IMR-90 (cell line): ENCODE results near the gene DNAH8. TPM values are rescaled to one million over a fixed set of nuclear protein-coding genes. Genes with fewer than 3 reads are reported as not detected.
"Not testable (repeated sequence)": the region's sequence is repeated elsewhere in the genome, so short reads cannot be mapped to it uniquely, and the experiment has no call there.

Source experiments
- ATAC-seq: fragments of 200-7000 bp; cut with Tn5 transposase; 2 replicates; pipeline ENCODE4 v1.9.1; 2020; ENCODE audit warnings: low read depth, mild to moderate bottlenecking, moderate library complexity
- BruUV-seq: library from RNA; stranded (reverse); fragments of 400-500 nt; replicated peaks from 2 replicates; lab custom pipeline; 2021; lab: Mats Ljungman, UMichigan
- CTCF ChIA-PET: fragments of 300-600 bp; formaldehyde crosslinking; extraction: SDS; loops from one replicate; lab custom pipeline; 2021; ENCODE audit warnings: antibody characterized with exemption; lab: Yijun Ruan, JAX
- POLR2A ChIA-PET: fragments of 300-600 bp; sonication (Branson Sonifier 250); formaldehyde crosslinking; loops from one replicate; lab custom pipeline; 2022; ENCODE audit warnings: antibody characterized with exemption; ENCODE audit not compliant: unreplicated experiment; lab: Charles Lee
- DNase-seq: peaks from one replicate; pipeline ENCODE4 v3.0.0; 2013
- H2AFZ ChIP-seq: replicated peaks from 2 replicates; pipeline ENCODE3; 2013; ENCODE audit warnings: low read length, mild to moderate bottlenecking; ENCODE audit not compliant: poor library complexity
- H2AK5ac ChIP-seq: 2 replicates; pipeline ENCODE4 v1.6.1; 2013; ENCODE audit warnings: low read depth, low read length, inconsistent platforms
- H2AK9ac ChIP-seq: replicated peaks from 2 replicates; pipeline ENCODE3; 2013; ENCODE audit warnings: mild to moderate bottlenecking, low read depth, low read length, moderate library complexity; ENCODE audit not compliant: poor library complexity
- H2BK120ac ChIP-seq: 2 replicates; pipeline ENCODE4 v1.6.1; 2013; ENCODE audit warnings: low read depth, low read length, inconsistent platforms
- H2BK15ac ChIP-seq: 3 replicates; pipeline ENCODE4 v1.6.1; 2013; ENCODE audit warnings: low read depth, low read length, inconsistent platforms
- H2BK20ac ChIP-seq: 2 replicates; pipeline ENCODE4 v1.6.1; 2013; ENCODE audit warnings: low read depth, mild to moderate bottlenecking, inconsistent platforms, low read length, moderate library complexity
- H2BK5ac ChIP-seq: 2 replicates; pipeline ENCODE4 v1.6.1; 2013; ENCODE audit warnings: mild to moderate bottlenecking, low read depth, low read length, inconsistent platforms; ENCODE audit not compliant: poor library complexity, severe bottlenecking
- H3K14ac ChIP-seq: replicated peaks from 2 replicates; pipeline ENCODE4 v1.6.1; 2013; ENCODE audit warnings: low read depth, low read length, inconsistent platforms
- H3K18ac ChIP-seq: 2 replicates; pipeline ENCODE4 v1.6.1; 2013; ENCODE audit warnings: low read depth, low read length, control low read depth
- H3K23ac ChIP-seq: 2 replicates; pipeline ENCODE4 v1.6.1; 2013; ENCODE audit warnings: low read depth, low read length, inconsistent platforms
- H3K27ac ChIP-seq: 2 replicates; pipeline ENCODE4 v1.5.1; 2013; ENCODE audit warnings: mild to moderate bottlenecking, control low read depth, low read length; ENCODE audit not compliant: insufficient read depth
- H3K27me3 ChIP-seq: 2 replicates; pipeline ENCODE4 v1.6.1; 2013; ENCODE audit warnings: low read length; ENCODE audit not compliant: control insufficient read depth, insufficient read depth
- H3K36me3 ChIP-seq: 2 replicates; pipeline ENCODE4 v1.6.1; 2013; ENCODE audit warnings: low read length, mixed read lengths; ENCODE audit not compliant: control insufficient read depth, insufficient read depth
- H3K4ac ChIP-seq: 2 replicates; pipeline ENCODE4 v1.6.1; 2013; ENCODE audit warnings: low read depth, low read length, inconsistent platforms
- H3K4me1 ChIP-seq: 2 replicates; pipeline ENCODE4 v1.6.1; 2013; ENCODE audit warnings: low read length, mixed read lengths; ENCODE audit not compliant: control insufficient read depth, insufficient read depth
- H3K4me2 ChIP-seq: 2 replicates; pipeline ENCODE4 v1.6.1; 2013; ENCODE audit warnings: low read depth, mild to moderate bottlenecking, control low read depth, low read length, moderate library complexity
- H3K4me3 ChIP-seq: 2 replicates; pipeline ENCODE4 v1.5.1; 2013; ENCODE audit warnings: low read depth, mild to moderate bottlenecking, control low read depth, low read length, moderate library complexity; ENCODE audit not compliant: insufficient read depth
- H3K56ac ChIP-seq: 2 replicates; pipeline ENCODE4 v1.6.1; 2013; ENCODE audit warnings: low read length, inconsistent platforms; ENCODE audit not compliant: insufficient read depth; ENCODE audit errors: extremely low read depth
- H3K79me1 ChIP-seq, 2 experiments: 2 replicates each; pipeline ENCODE4 v1.6.1; 2013; ENCODE audit warnings: low read length in 2 of 2, inconsistent platforms in 1 of 2, low read depth in 1 of 2
- H3K9ac ChIP-seq: 2 replicates; pipeline ENCODE4 v1.6.1; 2013; ENCODE audit warnings: low read depth, low read length, control low read depth
- H3K9me1 ChIP-seq: 2 replicates; pipeline ENCODE4 v1.6.1; 2013; ENCODE audit warnings: low read length, inconsistent platforms; ENCODE audit not compliant: insufficient read depth
- H3K9me3 ChIP-seq: 2 replicates; pipeline ENCODE4 v1.6.1; 2013; ENCODE audit warnings: low read length; ENCODE audit not compliant: control insufficient read depth, insufficient read depth
- H4K20me1 ChIP-seq: 2 replicates; pipeline ENCODE4 v1.6.1; 2013; ENCODE audit warnings: low read length, inconsistent platforms; ENCODE audit not compliant: insufficient read depth
- H4K5ac ChIP-seq: 2 replicates; pipeline ENCODE4 v1.6.1; 2013; ENCODE audit warnings: mild to moderate bottlenecking, low read depth, low read length, control low read depth
- H4K8ac ChIP-seq, 2 experiments: 2 replicates each; pipeline ENCODE4 v1.6.1; 2013; ENCODE audit warnings: low read depth in 2 of 2, low read length in 2 of 2, control low read depth in 1 of 2, inconsistent platforms in 1 of 2
- H4K91ac ChIP-seq: 2 replicates; pipeline ENCODE4 v1.6.1; 2013; ENCODE audit warnings: low read depth, low read length, inconsistent platforms; ENCODE audit not compliant: insufficient read depth
- BHLHE40 ChIP-seq: fragments of 150-350 bp; IDR thresholded peaks from 2 replicates; pipeline ENCODE4 v1.6.1; 2016; ENCODE audit warnings: mild to moderate bottlenecking, low read depth, low read length
- CEBPB ChIP-seq: IDR thresholded peaks from 2 replicates; pipeline ENCODE4 v1.6.1; 2012; ENCODE audit warnings: low read depth, low read length, improper control_type of control experiment
- MAFK ChIP-seq: IDR thresholded peaks from 2 replicates; pipeline ENCODE4 v1.6.1; 2012; ENCODE audit warnings: low read depth, low read length, improper control_type of control experiment
- POLR2A ChIP-seq: IDR thresholded peaks from 2 replicates; pipeline ENCODE4 v1.6.1; 2012; ENCODE audit warnings: mild to moderate bottlenecking, low read depth, low read length
- USF2 ChIP-seq: fragments of 150-350 bp; IDR thresholded peaks from 2 replicates; pipeline ENCODE4 v1.6.1; 2017; ENCODE audit warnings: mild to moderate bottlenecking, antibody characterized with exemption, low read length, low read depth
- WGBS, 2 experiments: methylation state at CpG; one replicate each; pipeline versions ENCODE4 v1.1.5 to v1.1.7; 2013; ENCODE audit warnings: missing lambda C conversion rate in 2 of 2; ENCODE audit not compliant: insufficient read length in 1 of 2; ENCODE audit errors: extremely low coverage in 2 of 2; 5-methylcytosine and 5-hydroxymethylcytosine counted together
- dilution Hi-C: fragments of 300-500 bp; cut with HindIII; formaldehyde crosslinking; loops from one replicate; pipeline ENCODE4 v1.14.3; 2018; ENCODE audit warnings: low sequenced_read_pairs; ENCODE audit not compliant: unreplicated experiment
- in situ Hi-C: fragments of 300-500 bp; cut with MboI; formaldehyde crosslinking; loops from 3 replicates; pipeline ENCODE4 v1.14.3; 2019; ENCODE audit warnings: low sequenced_read_pairs, inconsistent platforms, mixed read lengths
- intact Hi-C: fragments of 100-400 bp; cut with micrococcal nuclease; formaldehyde crosslinking; loops from 2 replicates; pipeline ENCODE4 v1.10.0; 2022
- polyA plus RNA-seq, 3 experiments: library from polyadenylated mRNA; depleted of rRNA; stranded (reverse); fragments of >200 nt; gene quantifications; 2 replicates each; pipeline ENCODE4 v1.2.3, GENCODE V29; 2012; ENCODE audit warnings: low replicate concordance in 1 of 3
- total RNA-seq: library from RNA; depleted of rRNA; stranded (reverse); fragments of >200 nt; gene quantifications from 2 replicates; pipeline ENCODE4 v1.2.3, GENCODE V29; 2012

The DNAH8 gene
- total and polyA plus RNA-seq, 2 of the 4 experiments (the other 2 are of a cell fraction) = not detected

- dilution Hi-C loops = no loop called here
- no peak for TF ChIP-seq POLR2A
- no peak for TF ChIP-seq BHLHE40
- TF ChIP-seq USF2 = no peak
- no peak for TF ChIP-seq CEBPB
- no peak for TF ChIP-seq MAFK
- no peak overlapping the region for H3K9ac ChIP-seq
- intact Hi-C loops = loop anchor here (2.0 to 5.0 kb wide), 2 partner anchors 229 to 294 kb away; no protein-coding TSS in a partner anchor
- H3K4me1 ChIP-seq = no peaks in the 10 kb centered on the region
- no peak overlapping the region for H2AK9ac ChIP-seq
- no TSS peak for BruUV-seq
- H2BK20ac ChIP-seq = no peak overlapping the region
- H3K14ac ChIP-seq = no peak overlapping the region
- H3K4ac ChIP-seq = no peak overlapping the region
- H3K56ac ChIP-seq = no peak overlapping the region
- no peak overlapping the region for H2AK5ac ChIP-seq
- no peaks in the 10 kb centered on the region for H4K20me1 ChIP-seq
- H3K18ac ChIP-seq = no peak overlapping the region
- no peak overlapping the region for H4K8ac ChIP-seq
- in situ Hi-C loops = loop anchor here (5.0 kb wide), 1 partner anchor 434 kb away; no protein-coding TSS in a partner anchor
- ChIA-PET CTCF (interaction anchor here (0.9 to 1.8 kb wide), 5 partner anchors 10 to 437 kb away, joined by 3 to 7 read pairs (median 5); no protein-coding TSS in a partner anchor), POLR2A (no interaction called here)
- no peak for DNase-seq
- 40% methylated on average over 1 of the region's 6 CpGs; no CpG with 5 or more reads in 1 of the 2 experiments for WGBS, 2 experiments
- H3K79me1 ChIP-seq = no peaks in the 10 kb centered on the region
- H3K4me3 ChIP-seq = no peak overlapping the region
- H3K27ac ChIP-seq = no peak overlapping the region
- H3K9me1 ChIP-seq = no peaks in the 10 kb centered on the region
- H3K36me3 ChIP-seq = no peaks in the 10 kb centered on the region
- H4K5ac ChIP-seq = no peak overlapping the region
- no peaks in the 10 kb centered on the region for H3K9me3 ChIP-seq
- H3K27me3 ChIP-seq = 0 out of 2 replicates have a peak, but pooled peaks cover 1% of the 10 kb centered on the region
- no peak overlapping the region for H2BK5ac ChIP-seq
- no peak overlapping the region for H3K4me2 ChIP-seq
- H3K23ac ChIP-seq = no peak overlapping the region
- ATAC-seq = no peak
- no peak overlapping the region for H2AFZ ChIP-seq
- H2BK15ac ChIP-seq = no peak overlapping the region
- H2BK120ac ChIP-seq = no peak overlapping the region
- H4K91ac ChIP-seq = no peak overlapping the region
These were observed 157.9 kb downstream of the DNAH8 start for GRCh38 chr6:38873001-38873400.

- H3K4ac ChIP-seq, DNase-seq, H3K27ac ChIP-seq, BruUV-seq, H2AFZ ChIP-seq, H3K79me1 ChIP-seq, H3K23ac ChIP-seq, H2BK5ac ChIP-seq, H4K8ac ChIP-seq, H2AK9ac ChIP-seq, H3K9me3 ChIP-seq, ATAC-seq, H3K4me3 ChIP-seq, H3K36me3 ChIP-seq, H3K9me1 ChIP-seq, H4K20me1 ChIP-seq, H3K18ac ChIP-seq, H3K4me2 ChIP-seq, H4K91ac ChIP-seq, H2BK120ac ChIP-seq, H3K14ac ChIP-seq, H4K5ac ChIP-seq, H2BK20ac ChIP-seq, H3K27me3 ChIP-seq, dilution Hi-C loops, H3K56ac ChIP-seq, H2AK5ac ChIP-seq, H3K9ac ChIP-seq, H3K4me1 ChIP-seq, H2BK15ac ChIP-seq, POLR2A ChIA-PET: not testable (repeated sequence)
- CTCF ChIA-PET = interaction anchor here (0.6 to 1.5 kb wide), 2 partner anchors 429 to 458 kb away, joined by 3 to 5 read pairs; no protein-coding TSS in a partner anchor
- in situ Hi-C loops = loop anchor here (5.0 kb wide), 1 partner anchor 433 kb away; no protein-coding TSS in a partner anchor
- intact Hi-C loops = loop anchor here (2.0 to 5.0 kb wide), 2 partner anchors 228 to 293 kb away; no protein-coding TSS in a partner anchor
- no CpG with 5 or more reads among the region's 1 CpG for WGBS, 2 experiments
These were observed 158.7 kb downstream of the DNAH8 start for GRCh38 chr6:38873816-38874215.
